ENCODE results near the gene CRY2. TPM values are rescaled to one million over a fixed set of nuclear protein-coding genes. Genes with fewer than 3 reads are reported as not detected.
"Not testable (repeated sequence)": the region's sequence is repeated elsewhere in the genome, so short reads cannot be mapped to it uniquely, and the experiment has no call there.

CRY2 gene
- total RNA-seq, 1 donor from 2014 or later: 62.3 TPM

- peak in 1 of 2 donors; percentile 2 for ATAC-seq
- Histone ChIP-seq H3K4me3 (peak overlapping the region; percentile 59), H3K36me3 (no peaks in the 10 kb centered on the region)
These were observed 53.8 kb downstream of the CRY2 start for GRCh38 chr11:45900916-45901617.

DNA sequence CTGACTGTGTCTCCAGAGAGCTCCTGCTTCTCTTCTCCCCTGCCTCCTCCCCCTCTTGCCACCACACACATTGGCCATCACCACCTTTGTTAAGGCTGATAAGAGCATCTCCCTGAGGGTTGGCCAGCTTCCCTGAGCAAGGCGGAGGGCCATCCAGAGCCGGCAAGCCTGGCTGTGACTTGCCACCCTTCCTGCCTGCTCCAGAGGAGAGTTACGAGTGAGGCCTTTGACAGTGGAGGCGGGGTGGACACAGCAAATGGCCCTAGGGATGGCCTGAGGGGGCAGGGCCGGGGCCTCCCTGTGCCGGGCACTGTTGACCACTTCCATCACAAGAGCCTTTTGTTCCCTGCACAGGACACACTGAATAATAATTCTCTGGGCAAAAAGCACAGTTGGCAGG lies 54.4 kb downstream of the CRY2 start:
- Histone ChIP-seq H3K27ac (no peak overlapping the region), H3K36me3 (no peaks in the 10 kb centered on the region), H3K27me3 (ENCODE audit: low read depth) (peaks cover 19% of the 10 kb centered on the region), H3K4me1 (peaks cover 17% of the 10 kb centered on the region), H3K4me3 (no peak overlapping the region), H3K9me3 (no peaks in the 10 kb centered on the region)
- no peak for ATAC-seq
- intact Hi-C loops (cut with DNase I): no loop called here
- no peak for DNase-seq
- TF ChIP-seq, protein P1, sequence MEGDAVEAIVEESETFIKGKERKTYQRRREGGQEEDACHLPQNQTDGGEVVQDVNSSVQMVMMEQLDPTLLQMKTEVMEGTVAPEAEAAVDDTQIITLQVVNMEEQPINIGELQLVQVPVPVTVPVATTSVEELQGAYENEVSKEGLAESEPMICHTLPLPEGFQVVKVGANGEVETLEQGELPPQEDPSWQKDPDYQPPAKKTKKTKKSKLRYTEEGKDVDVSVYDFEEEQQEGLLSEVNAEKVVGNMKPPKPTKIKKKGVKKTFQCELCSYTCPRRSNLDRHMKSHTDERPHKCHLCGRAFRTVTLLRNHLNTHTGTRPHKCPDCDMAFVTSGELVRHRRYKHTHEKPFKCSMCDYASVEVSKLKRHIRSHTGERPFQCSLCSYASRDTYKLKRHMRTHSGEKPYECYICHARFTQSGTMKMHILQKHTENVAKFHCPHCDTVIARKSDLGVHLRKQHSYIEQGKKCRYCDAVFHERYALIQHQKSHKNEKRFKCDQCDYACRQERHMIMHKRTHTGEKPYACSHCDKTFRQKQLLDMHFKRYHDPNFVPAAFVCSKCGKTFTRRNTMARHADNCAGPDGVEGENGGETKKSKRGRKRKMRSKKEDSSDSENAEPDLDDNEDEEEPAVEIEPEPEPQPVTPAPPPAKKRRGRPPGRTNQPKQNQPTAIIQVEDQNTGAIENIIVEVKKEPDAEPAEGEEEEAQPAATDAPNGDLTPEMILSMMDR (IDR thresholded peaks at IDR 0.05): no peak

More at GRCh38 chr11:45900916-45901617, 53.8 kb downstream of the CRY2 start:
- H3K27me3 ChIP-seq (ENCODE audit: low read depth): peaks cover 24% of the 10 kb centered on the region
- TF ChIP-seq, protein P1 (IDR thresholded peaks at IDR 0.05): no peak
- no peak overlapping the region for H3K27ac ChIP-seq
- intact Hi-C loops (cut with DNase I): no loop called here
- peaks cover 17% of the 10 kb centered on the region for H3K4me1 ChIP-seq
- no peaks in the 10 kb centered on the region for H3K9me3 ChIP-seq
- no peak for DNase-seq

- no peak for DNase-seq
- no peaks in the 10 kb centered on the region for H3K9me3 ChIP-seq
- H3K36me3 ChIP-seq: no peaks in the 10 kb centered on the region
- H3K4me1 ChIP-seq: peaks cover 17% of the 10 kb centered on the region
- no peak overlapping the region for H3K4me3 ChIP-seq
- H3K27ac ChIP-seq: no peak overlapping the region
- H3K27me3 ChIP-seq (ENCODE audit: low read depth): peaks cover 19% of the 10 kb centered on the region
- no peak for ATAC-seq
- intact Hi-C loops (cut with DNase I): no loop called here
- TF ChIP-seq, protein P1 (IDR thresholded peaks at IDR 0.05): no peak
These were observed 55.4 kb downstream of the CRY2 start for GRCh38 chr11:45902452-45903380.

- Histone ChIP-seq H3K9me3 (no peaks in the 10 kb centered on the region), H3K36me3 (peaks cover 5% of the 10 kb centered on the region), H3K4me1 (peaks cover 11% of the 10 kb centered on the region), H3K27me3 (ENCODE audit: low read depth) (peaks cover 10% of the 10 kb centered on the region), H3K4me3 (no peak overlapping the region), H3K27ac (no peak overlapping the region)
- TF ChIP-seq, protein P1 (IDR thresholded peaks at IDR 0.05): no peak
- DNase-seq: no peak
- intact Hi-C loops (cut with DNase I): no loop called here
- ATAC-seq: no peak
These were observed 57.1 kb downstream of the CRY2 start for GRCh38 chr11:45904309-45904915.

GRCh38 chr11:45905095-45905494 lies 57.8 kb downstream of the CRY2 start:
- H3K36me3 ChIP-seq: peaks cover 12% of the 10 kb centered on the region
- no peak overlapping the region for H3K27ac ChIP-seq
- no peaks in the 10 kb centered on the region for H3K9me3 ChIP-seq
- H3K4me1 ChIP-seq: peaks cover 9% of the 10 kb centered on the region
- TF ChIP-seq, protein P1 (IDR thresholded peaks at IDR 0.05): no peak
- no peak for DNase-seq
- peaks cover 10% of the 10 kb centered on the region for H3K27me3 ChIP-seq (ENCODE audit: low read depth)
- H3K4me3 ChIP-seq: no peak overlapping the region
- ATAC-seq: no peak
- intact Hi-C loops (cut with DNase I): no loop called here

- intact Hi-C loops (cut with DNase I); H3K9me3 ChIP-seq; H3K4me3 ChIP-seq; ATAC-seq; DNase-seq; H3K27ac ChIP-seq; H3K4me1 ChIP-seq; H3K27me3 ChIP-seq (ENCODE audit: low read depth): not testable (repeated sequence)
- H3K36me3 ChIP-seq: peaks cover 17% of the 10 kb centered on the region
These were observed 58.3 kb downstream of the CRY2 start for GRCh38 chr11:45905576-45905975.
